Amygdala (tissue), 56 donors: Measurements from ENCODE around the gene PTTG1IP.

Experiments
- DNase-seq, 56 donors: peaks; one replicate each; lab custom pipeline; 2025; lab: John Stamatoyannopoulos, UW

Gene PTTG1IP

DNA sequence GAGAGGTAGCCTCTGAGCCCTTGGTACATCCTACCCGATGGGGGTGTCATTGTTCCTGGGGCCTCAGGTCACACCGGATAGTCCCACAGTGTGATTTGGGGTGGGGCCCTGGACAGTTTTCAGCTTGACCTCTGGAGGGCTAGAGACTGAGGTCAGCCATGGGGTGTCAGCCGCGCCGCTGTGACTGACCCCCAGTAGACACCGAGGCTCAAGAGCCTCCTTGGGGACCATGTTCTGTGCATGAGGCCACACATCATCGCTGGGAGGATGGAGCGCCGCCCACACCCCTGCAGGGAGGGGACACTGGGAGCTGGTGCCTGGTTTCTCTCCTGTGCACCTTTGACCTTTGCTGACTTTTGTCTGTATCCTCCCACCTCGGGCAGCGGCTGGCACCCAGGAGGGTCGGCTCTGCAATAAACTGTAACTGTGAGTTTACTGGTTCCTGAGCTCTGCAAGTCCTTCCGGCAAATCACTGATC lies 24.6 kb upstream of the PTTG1IP start:
- DNase-seq = no peak

DNA sequence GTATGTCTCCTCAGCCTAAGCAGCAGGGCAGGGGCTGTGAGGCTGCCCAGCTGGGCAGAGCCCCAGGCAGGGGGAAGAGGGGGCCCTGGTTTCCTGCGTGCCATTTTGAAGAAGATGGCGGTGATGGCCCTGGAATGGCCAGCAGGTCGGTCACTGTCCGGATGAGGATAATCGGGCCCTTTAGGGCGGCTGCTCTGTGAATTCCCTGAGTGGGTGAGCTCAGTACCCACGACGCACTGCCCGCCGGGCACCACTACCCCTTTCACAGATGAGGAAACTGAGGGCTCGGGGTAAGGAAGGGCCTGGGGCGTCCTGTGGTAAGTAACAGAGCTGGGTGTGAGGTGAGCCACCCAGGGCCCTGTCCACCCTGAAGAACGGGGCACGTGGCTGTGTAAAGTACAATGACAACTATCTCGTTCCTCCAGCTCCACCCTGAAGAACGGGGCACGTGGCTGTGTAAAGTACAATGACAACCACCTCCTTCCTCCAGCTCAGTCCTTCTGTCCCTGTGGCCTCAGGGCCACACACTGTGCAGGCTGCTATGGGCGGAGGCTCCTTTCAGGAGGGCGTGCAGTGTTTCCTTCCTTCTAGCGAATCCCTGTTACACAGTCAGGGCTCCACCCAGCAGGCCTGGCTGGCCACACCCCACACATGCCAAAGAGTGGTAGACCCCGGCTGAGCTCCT lies 24.0 kb upstream of the PTTG1IP start:
- no peak for DNase-seq

DNA sequence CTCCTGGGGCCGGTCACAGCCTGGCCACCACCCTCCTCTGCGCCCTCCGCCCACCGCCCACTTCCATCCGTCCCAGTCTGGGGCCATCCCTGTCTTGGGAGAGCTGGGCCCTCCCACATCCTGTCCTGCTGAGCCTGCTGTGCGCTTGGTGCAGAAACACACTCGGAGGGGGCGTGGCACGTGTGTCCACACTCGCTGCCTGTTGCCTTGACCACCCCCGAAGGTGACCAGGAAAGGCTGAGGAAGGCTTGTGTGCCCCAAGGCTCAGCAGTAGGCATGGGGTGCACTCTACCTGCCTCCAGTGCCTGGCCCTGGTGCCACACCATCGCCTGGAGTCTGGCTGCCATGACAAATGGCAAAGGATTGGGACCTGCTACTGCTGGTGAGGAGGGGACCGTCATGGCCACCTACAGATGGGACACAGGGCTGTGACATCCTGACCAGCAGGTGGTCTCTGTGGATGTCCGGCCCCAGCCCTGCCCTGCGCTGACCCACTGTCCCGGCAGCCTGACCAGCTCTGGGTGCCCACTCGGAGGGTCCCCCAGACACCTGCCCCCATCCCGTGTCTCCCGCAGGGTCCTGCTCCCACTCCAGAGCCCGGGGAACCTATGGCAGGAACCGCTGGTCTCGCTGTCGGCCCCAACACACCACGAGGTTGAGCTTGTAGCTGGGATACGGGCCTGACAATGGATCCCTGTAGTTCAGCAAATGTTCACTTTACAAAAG lies 23.2 kb upstream of the PTTG1IP start:
- no peak for DNase-seq

DNA sequence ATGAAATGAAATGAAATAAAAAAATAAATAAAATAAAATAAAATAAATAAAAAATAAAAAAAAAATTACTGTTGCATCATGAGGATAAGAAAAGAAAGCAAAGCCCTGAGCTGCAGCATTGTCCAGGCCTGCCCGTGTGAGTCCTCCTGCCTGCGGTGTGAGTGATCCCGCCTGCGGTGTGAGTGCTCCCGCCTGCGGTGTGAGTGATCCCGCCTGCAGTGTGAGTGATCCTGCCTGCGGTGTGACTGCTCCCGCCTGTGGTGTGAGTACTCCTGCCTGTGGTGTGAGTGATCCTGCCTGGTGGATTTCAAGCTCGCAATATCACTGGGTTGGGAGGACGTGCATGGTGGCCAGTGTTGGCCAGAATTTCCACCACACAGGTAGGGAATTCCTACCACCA lies 22.4 kb upstream of the PTTG1IP start:
- DNase-seq = no peak

DNA sequence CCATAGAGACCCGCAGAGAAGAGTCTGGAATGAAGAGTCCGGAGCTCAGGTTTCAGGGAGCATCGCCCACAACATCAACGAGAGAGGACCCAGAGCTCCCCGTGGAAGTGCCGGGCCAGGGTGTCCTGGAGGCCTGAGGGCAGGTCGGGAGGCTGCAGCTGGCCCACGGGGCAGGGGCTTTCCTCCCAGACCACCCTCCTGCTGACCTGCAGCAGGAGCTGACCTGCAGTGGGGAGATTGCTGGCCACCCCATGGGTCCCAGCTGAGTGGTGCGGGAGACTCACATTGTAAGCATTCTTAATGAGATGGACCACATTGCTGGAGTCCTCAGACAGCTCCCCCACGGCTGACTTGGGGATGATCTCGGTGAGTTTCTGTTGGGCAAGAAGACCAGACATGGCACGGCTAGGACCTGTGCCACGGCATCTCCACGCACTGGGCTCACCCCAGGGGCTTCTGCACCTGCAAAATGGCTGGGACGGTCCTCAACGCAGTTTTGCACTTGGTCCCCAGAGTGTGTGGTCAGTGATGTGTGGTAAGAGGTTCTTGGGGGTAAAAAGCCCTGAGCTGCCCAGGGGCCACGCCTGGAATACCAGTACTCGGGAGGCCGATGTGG lies 21.3 kb upstream of the PTTG1IP start:
- DNase-seq = no peak

DNA sequence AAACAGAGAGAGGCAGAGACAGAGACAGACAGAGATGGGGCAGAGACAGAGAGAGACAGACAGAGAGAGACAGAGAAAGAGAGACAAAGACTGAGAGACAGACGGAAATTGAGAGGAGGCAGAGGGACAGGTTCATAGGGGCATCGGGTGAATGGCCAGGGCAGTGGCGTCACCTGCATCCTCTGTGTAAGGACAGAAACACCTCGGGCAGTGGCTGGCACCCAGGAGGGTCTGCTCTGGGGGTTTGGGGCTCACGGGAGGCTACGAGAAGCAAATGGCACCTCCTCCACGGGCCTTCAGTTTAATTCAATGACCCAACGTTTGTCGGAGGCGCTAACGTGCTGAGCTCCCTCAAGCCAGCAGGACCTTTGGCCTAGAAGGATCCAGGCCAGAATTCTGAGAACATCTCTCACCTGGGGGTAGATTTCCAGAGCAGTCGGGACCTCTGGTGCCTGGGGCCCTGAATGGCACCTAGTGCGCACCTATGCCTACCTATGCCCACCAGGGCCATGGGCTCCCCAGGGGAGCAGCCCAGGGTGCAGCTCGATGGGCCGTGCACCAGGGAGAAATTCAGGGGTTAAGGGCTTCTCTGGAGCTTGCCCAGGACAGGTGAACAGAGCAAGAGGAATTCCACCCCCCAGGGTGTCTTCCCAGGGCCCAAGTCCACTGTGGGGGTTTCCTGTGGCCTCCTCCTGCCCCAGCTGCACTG lies 20.6 kb upstream of the PTTG1IP start:
- no peak for DNase-seq

DNA sequence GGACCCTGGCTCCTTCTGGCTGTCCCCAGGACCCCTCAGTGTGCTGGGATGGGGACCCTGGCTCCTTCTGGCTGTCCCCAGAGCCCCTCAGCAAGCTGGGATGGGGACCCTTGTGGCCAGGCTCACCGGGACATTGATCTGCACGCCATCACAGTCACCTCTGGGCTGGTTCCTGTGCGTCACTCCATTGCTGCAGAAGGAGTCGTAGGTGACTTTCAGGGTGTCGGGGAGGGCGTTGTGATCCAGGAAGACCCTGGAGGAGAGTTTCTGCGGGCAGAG lies 19.7 kb upstream of the PTTG1IP start:
- no peak for DNase-seq

DNA sequence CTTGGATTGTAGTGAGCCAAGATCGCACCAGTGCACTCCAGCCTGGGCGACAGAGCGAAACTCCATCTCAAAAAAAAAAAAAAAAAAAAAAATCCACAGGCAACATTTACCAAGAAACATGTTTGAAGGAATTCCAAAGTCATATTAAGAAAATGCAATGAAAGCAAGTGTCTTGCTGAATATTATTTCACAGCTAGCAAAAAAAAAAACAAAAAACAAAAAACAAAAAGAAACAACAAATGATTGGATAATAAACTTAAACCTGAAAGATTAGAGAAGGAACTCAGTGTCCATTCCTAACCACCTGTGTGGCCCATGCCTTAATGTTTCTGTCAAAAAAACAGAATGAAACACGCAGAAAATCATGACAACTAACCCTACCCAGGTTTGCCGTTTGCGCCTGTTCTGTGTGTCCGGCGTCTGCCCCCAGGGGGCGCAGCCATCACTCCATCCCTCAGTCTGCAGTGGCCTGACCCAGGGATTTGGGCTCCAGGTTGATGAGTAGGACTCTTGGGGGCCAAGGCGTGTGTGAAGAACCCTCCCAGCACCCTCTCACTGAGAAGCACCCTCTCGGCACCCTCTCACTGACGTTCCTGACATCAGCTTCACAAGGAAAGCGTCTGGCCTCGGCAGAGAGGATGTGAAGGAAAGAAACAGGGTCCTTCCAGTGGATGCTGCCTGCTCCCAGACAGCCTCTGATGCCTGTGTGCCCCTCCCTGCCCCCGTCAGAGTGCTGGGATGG lies 19.2 kb upstream of the PTTG1IP start:
- peak in 13 of 56 donors; percentile 5 to 64 (median 16) for DNase-seq

DNA sequence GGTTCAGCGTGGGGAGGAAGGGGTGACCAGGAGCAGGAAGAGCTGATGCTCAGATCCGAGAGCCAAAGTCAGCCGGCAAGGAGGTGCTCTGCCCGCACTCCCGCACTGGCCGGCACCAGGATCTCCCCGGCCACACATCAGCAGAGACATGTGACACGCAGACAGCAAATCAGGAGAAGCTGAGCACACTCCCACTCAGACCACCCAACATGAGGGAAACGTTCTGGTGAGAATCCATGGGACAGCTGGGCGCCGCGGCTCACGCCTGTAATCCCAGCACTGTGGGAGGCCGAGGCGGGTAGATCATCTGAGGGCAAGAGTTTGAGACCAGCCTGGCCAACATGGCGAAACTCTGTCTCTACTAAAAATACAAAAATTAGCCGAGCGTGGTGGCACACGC lies 18.6 kb upstream of the PTTG1IP start:
- DNase-seq = no peak

DNA sequence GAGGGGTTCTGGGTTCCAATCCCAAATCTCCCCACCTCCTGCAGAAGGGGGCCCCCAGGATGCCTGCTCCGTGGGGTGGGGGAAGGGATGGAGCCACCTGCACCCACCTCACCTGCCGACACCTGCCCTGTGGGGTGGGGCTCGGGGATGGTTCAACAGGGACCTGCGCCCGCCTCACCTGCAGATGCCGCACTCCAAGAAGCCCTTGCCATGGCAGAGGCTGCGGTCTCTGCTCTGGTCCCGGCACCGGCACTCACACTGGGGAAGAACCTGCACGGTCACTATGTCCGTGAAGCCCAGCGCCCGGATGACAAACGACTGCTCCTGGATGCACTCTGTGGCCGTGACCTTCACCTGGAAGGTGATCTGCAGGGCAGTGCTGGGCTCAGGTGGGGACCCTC lies 18.1 kb upstream of the PTTG1IP start:
- DNase-seq = no peak

DNA sequence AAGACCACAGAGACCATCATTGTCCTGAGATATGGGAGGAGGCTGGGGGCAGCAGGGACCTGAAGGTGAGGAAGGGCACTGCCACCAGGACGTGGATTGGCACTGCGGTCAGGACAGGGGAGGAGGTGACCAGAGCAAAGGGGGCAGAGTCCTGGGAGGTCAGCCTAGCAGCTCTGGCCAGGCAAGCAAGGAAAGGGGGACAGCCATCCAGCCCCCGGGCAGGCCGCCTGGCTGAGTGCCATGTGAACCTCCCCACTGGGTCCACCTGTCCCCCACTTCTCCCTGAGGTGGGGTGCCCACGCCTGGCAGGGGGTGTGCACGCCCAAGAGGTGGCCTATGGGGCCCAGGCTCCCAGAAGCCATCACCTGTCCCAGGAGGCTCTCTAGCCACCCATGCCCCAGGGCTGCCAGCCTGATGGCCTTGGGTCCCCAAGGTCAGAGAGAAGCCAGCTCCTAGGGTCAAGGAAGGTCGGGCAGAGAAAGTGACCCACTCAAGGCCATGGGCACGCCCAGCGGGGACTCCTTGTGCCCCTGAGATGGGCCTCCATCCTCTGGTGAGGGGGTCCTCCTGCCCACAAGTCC lies 17.6 kb upstream of the PTTG1IP start:
- no peak for DNase-seq

DNA sequence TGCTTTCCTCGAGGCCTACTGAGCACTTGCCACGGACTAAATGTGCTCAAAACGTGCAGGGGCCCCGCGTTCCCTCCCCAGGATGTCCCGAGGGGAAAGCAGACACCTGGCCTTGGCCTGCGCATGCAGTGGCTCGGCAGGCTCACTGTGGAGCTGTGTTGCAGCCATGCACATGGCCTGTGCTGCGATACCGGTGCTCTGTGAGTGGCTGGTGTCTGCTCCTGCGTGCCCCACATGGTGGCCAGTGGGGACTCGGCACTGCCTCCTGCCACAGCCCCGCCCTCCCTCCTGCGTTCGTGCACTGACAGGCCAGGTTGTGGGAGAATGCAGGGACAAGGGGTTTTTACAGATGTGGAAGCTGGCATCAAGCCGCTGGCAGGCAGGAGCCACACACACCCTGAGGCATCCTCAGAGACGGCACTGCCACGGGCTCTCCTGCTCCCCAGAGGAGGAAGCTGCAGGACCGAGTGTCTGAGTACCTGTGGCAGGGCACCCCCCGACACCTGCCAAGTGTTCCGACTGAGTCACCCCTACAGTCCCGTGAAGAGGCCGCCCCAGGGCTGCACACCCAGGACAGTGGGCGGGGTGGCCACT lies 16.9 kb upstream of the PTTG1IP start:
- DNase-seq = no peak

DNA sequence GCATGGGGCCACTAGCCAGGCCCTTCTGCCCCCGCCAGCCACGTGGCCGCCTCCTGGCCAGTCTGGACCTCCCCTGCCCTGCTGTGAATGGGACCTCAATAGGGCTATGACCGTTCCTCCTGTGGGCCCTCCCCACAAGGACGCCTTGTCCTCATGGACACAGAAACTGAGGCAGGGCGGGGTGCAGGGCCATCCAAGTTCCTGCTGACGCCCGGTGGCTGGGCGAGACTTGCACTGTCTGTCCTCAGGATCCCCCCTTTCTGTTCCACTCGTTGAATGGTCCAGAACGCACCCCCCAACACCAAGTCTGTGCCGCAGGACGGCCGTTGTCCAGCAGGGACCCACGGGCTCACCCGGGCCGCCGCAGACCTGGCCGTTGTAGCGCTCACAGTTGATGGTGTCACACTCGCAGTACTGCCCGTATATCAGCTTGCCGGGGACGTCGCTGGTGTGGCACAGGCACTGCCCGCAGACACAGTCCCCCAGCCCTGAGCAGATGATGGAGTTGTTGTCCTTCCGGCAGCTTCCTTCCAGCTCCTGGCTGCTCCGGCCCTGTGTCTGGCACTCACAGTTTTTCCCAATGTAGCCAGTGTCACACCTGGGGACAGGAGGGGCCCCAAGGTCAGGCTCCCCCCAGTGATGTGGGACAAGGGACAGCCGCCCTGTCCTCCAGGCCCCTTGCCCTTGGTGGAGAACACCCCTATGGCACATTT lies 16.3 kb upstream of the PTTG1IP start:
- no peak for DNase-seq

DNA sequence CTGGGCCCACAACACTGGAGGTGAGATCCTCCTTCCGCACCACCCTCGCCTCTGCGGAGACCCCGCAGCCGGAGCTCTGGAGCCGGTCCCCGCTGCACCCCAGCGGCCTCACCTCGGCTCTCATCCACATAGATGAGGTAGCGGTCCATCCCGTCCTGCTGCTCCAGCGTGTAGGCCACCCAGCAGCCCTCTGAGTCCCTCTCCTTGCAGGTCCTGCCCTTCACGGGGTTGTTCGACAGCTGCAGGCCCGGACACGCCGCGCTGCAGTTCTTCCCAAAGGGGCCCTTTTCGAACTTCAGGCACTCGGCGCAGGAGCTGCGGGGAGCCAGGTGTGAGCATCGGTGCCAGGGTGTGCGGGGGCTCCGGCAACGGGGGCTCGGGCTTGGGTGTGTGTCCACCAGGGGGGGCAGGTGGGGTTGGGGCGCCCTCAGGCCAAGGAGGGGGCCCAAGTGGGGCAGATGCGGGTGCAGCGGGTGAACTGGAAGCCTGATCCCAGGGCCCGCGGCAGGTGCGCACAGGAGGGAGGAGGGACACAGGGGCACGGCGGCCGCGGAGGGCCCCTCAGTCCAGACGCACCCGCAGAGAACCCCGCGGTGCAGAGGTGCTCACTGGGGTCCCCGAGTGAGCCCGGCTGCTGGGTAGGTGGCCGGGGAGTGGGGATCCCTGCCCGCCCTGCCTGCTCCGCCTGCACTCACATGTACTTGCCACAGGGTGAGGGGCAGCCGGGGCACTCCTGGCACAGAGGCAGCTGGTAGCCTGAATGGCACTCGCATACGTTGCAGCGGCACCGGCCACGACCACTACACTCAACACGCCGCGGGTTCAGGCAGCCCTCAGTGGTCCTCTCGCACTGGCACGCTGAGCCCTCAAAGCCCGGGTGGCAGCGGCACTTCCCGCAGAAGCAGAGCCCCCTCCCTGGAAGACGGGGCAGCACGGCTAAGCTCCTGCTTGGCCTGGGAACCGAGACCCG lies 15.4 kb upstream of the PTTG1IP start:
- no peak for DNase-seq

DNA sequence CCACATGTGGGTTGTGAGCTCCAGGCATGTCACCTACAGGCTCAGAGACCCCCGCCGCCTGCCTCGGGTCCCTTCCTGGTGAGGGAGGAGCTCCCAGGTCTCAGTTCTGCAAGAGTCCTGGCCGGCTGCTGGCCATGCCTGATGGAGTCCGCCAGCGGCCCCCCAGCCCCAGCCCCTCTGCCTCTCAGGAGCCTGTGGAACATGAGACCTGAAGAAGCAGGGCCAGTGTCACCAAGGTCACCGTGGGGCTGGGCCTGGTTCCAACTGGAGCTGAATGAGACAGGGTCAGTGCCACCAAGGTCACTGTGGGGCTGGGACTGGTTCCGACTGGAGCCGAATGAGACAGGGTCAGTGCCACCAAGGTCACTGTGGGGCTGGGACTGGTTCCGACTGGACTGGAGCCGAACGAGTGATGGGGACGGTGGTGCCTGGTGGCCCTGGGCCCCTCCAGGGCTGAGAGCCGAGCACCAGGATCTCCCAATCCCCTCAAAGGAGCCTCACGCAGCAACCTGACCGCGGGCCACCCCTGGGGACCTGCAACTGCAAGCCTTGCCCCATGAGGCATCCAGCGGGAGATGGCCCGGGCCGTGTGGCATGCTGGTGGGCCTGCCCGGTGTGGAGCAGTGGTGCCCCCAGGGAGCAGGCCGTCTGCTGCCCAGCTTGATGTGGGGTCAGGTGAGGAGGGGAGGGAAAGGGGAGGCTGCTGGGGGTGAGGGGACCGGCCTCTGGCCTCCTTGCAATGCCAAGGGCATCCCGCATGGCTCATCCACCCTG lies 14.5 kb upstream of the PTTG1IP start:
- no peak for DNase-seq

DNA sequence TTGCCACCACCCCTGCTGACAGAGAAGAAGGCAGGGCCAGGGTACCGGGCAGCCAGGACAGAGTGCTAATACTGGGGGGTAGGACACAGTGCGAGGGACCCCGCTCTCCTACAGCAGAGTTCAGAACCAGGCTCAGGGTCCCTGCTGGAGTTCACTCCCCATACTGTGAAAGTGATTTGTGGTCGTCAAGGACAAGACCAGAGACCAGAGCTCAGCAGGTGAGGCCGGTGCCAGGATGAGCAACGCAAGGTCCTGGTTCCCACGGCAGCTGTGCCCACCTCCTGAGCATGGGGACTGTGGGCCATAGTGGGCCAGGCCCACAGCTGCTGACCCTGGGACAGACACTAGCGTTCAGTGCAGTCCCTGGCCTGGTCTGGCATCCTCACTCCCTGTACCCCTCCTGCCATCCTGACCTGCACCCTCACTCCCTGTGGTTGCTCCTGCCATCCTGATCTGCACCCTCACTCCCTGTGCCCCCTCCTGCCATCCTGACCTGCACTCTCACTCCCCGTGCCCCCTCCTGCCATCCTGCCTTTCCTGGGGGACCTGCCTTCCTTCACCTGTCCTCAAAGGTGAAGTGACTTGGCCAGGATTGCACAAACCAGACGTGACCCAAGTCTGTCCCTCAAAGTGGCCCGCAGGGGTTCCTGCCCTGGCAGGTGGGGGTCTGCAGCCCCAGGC lies 13.8 kb upstream of the PTTG1IP start:
- DNase-seq = no peak
